CD4-positive, alpha-beta T cell (primary cell): Measurements from ENCODE around the gene NRDE2. TPM values are rescaled to one million over a fixed set of nuclear protein-coding genes. Genes with fewer than 3 reads are reported as not detected.

Experiments used
- ATAC-seq: fragments of 200-7000 bp; cut with Tn5 transposase; one replicate; pipeline ENCODE4 v1.10.0; 2022; ENCODE audit warnings: mild to moderate bottlenecking; ENCODE audit not compliant: poor library complexity
- CTCF ChIA-PET: fragments of 350-600 bp; sonication (Branson Sonifier 250); formaldehyde crosslinking; loops from one replicate; lab custom pipeline; 2021; ENCODE audit warnings: antibody characterized with exemption, inconsistent platforms; lab: Charles Lee
- POLR2A ChIA-PET: fragments of 350-600 bp; sonication (Branson Sonifier 250); formaldehyde crosslinking; loops from one replicate; lab custom pipeline; 2021; ENCODE audit warnings: antibody characterized with exemption, inconsistent platforms; lab: Charles Lee
- DNase-seq, 14 experiments: peaks; one replicate each; pipeline ENCODE4 v3.0.0-alpha.2; 2013 to 2020; ENCODE audit warnings: mixed read lengths in 2 of 14
- H3K27ac ChIP-seq, 2 donors: one replicate each; pipeline versions ENCODE4 v1.5.1 to v1.7.0; 2013; ENCODE audit warnings: low read length in 2 of 2, low read depth in 1 of 2, mild to moderate bottlenecking in 1 of 2
- H3K27me3 ChIP-seq, 2 experiments: 1 replicate in 1 of 2; 2 replicates in 1 of 2; pipeline versions ENCODE4 v1.6.1 to v1.7.0; 2013; ENCODE audit warnings: low read length in 2 of 2, control low read depth in 1 of 2, mild to moderate bottlenecking in 1 of 2, moderate library complexity in 1 of 2; ENCODE audit not compliant: insufficient read depth in 2 of 2, control insufficient read depth in 1 of 2
- H3K36me3 ChIP-seq: one replicate; pipeline ENCODE4 v1.6.1; 2013; ENCODE audit warnings: low read length, control low read depth; ENCODE audit not compliant: insufficient read depth
- H3K4me1 ChIP-seq: one replicate; pipeline ENCODE4 v1.6.1; 2013; ENCODE audit warnings: low read length, control low read depth; ENCODE audit not compliant: insufficient read depth
- H3K4me3 ChIP-seq: one replicate; pipeline ENCODE4 v1.5.1; 2013; ENCODE audit warnings: mild to moderate bottlenecking, low read length, moderate library complexity
- H3K9me3 ChIP-seq, 2 experiments: 1 replicate in 1 of 2; 2 replicates in 1 of 2; pipeline versions ENCODE4 v1.6.1 to v1.7.0; 2013; ENCODE audit warnings: low read length in 2 of 2, mild to moderate bottlenecking in 2 of 2, control low read depth in 1 of 2, moderate library complexity in 1 of 2; ENCODE audit not compliant: control insufficient read depth in 1 of 2, insufficient read depth in 1 of 2
- H3K27ac Mint-ChIP-seq: one replicate; pipeline ENCODE4 v1.8.0; 2020; ENCODE audit warnings: mixed read lengths
- H3K27me3 Mint-ChIP-seq: one replicate; pipeline ENCODE4 v1.8.0; 2021; ENCODE audit warnings: mixed read lengths
- H3K36me3 Mint-ChIP-seq: one replicate; pipeline ENCODE4 v1.8.0; 2021; ENCODE audit warnings: low read depth, mixed read lengths
- H3K4me1 Mint-ChIP-seq: one replicate; pipeline ENCODE4 v1.8.0; 2021; ENCODE audit warnings: low read depth, mixed read lengths
- H3K4me3 Mint-ChIP-seq: one replicate; pipeline ENCODE4 v1.8.0; 2020; ENCODE audit warnings: mild to moderate bottlenecking, mixed read lengths
- H3K9me3 Mint-ChIP-seq: one replicate; pipeline ENCODE4 v1.8.0; 2020; ENCODE audit warnings: mixed read lengths
- CTCF ChIP-seq: fragments of 200-600 bp; IDR thresholded peaks from one replicate; pipeline ENCODE4 v1.8.0; 2022; ENCODE audit warnings: antibody characterized with exemption, mild to moderate bottlenecking
- intact Hi-C, 2 experiments: fragments of 100-400 bp; cut with DNase I in 1 of 2; cut with micrococcal nuclease in 1 of 2; formaldehyde crosslinking; loops; one replicate each; pipeline versions ENCODE4 v1.15.1 to v1.9.0; 2023 to 2025; cut with DNase I, micrococcal nuclease
- total RNA-seq, 174 experiments: library from RNA in 2 of 174; stranded (reverse) in 2 of 174; gene quantifications; one replicate each; pipeline ENCODE4 v1.2.3 and lab custom pipeline; 2021 to 2026

Gene NRDE2
- total RNA-seq, 2 experiments from 2014 or later: 17.5 to 17.9 TPM

GRCh38 chr14:90297876-90298629 lies 33.7 kb downstream of the NRDE2 start:
- Histone ChIP-seq H3K4me1 (peaks cover 5% of the 10 kb centered on the region), H3K36me3 (peaks cover 57% of the 10 kb centered on the region), H3K4me3 (no peak overlapping the region), H3K27ac (no peak overlapping the region), H3K27me3 (no peaks in the 10 kb centered on the region), H3K9me3 (no peaks in the 10 kb centered on the region)
- intact Hi-C loops: no loop called here
- ChIA-PET POLR2A (no interaction called here), CTCF (no interaction called here)
- no peaks in the 10 kb centered on the region for H3K9me3 Mint-ChIP-seq
- H3K27ac Mint-ChIP-seq: no peak overlapping the region
- peaks cover 86% of the 10 kb centered on the region for H3K36me3 Mint-ChIP-seq
- DNase-seq (no peak), ATAC-seq (no peak)
- H3K4me1 Mint-ChIP-seq: peaks cover 19% of the 10 kb centered on the region
- H3K27me3 Mint-ChIP-seq: no peaks in the 10 kb centered on the region
- no peak for TF ChIP-seq CTCF
- H3K4me3 Mint-ChIP-seq: no peak overlapping the region

- H3K36me3 Mint-ChIP-seq: peaks cover 87% of the 10 kb centered on the region
- H3K27ac ChIP-seq: no peak overlapping the region
Observed at GRCh38 chr14:90296641-90297040, 35.1 kb downstream of the NRDE2 start.

GRCh38 chr14:90295870-90296516 lies 35.7 kb downstream of the NRDE2 start:
- no peaks in the 10 kb centered on the region for H3K9me3 ChIP-seq
- CTCF ChIA-PET: no interaction called here

More at GRCh38 chr14:90296641-90297040, 35.1 kb downstream of the NRDE2 start:
- no peaks in the 10 kb centered on the region for H3K9me3 Mint-ChIP-seq
- no peak overlapping the region for H3K4me3 Mint-ChIP-seq
- Histone ChIP-seq H3K36me3 (peaks cover 57% of the 10 kb centered on the region), H3K4me3 (no peak overlapping the region), H3K9me3 (no peaks in the 10 kb centered on the region), H3K27me3 (no peaks in the 10 kb centered on the region), H3K4me1 (peaks cover 5% of the 10 kb centered on the region)
- ChIA-PET POLR2A (no interaction called here), CTCF (no interaction called here)
- ATAC-seq (no peak), DNase-seq (peak in 1 of 14 experiments; percentile 16)
- H3K27me3 Mint-ChIP-seq: no peaks in the 10 kb centered on the region
- no peak overlapping the region for H3K27ac Mint-ChIP-seq
- intact Hi-C loops: no loop called here
- H3K4me1 Mint-ChIP-seq: peaks cover 13% of the 10 kb centered on the region
- no peak for TF ChIP-seq CTCF

More at GRCh38 chr14:90295870-90296516, 35.7 kb downstream of the NRDE2 start:
- Mint-ChIP-seq H3K4me3 (no peak overlapping the region), H3K9me3 (no peaks in the 10 kb centered on the region), H3K36me3 (peaks cover 87% of the 10 kb centered on the region), H3K27ac (no peak overlapping the region), H3K4me1 (peaks cover 8% of the 10 kb centered on the region), H3K27me3 (no peaks in the 10 kb centered on the region)
- intact Hi-C loops: no loop called here
- Histone ChIP-seq H3K36me3 (peaks cover 59% of the 10 kb centered on the region), H3K4me3 (no peak overlapping the region), H3K27ac (no peak overlapping the region), H3K27me3 (no peaks in the 10 kb centered on the region), H3K4me1 (peaks cover 2% of the 10 kb centered on the region)
- POLR2A ChIA-PET: no interaction called here
- no peak for ATAC-seq
- TF ChIP-seq CTCF: no peak
- DNase-seq: peak in 1 of 14 experiments; percentile 32
